CD8-positive, alpha-beta memory T cell (primary cell): ENCODE results near the gene RPSA. TPM values are rescaled to one million over a fixed set of nuclear protein-coding genes. Genes with fewer than 3 reads are reported as not detected.

ENCODE experiments used
- CTCF ChIA-PET: fragments of 350-600 bp; sonication (Branson Sonifier 250); formaldehyde crosslinking; loops from one replicate; lab custom pipeline; 2021; ENCODE audit warnings: antibody characterized with exemption; lab: Charles Lee
- POLR2A ChIA-PET: fragments of 350-600 bp; sonication (Branson Sonifier 250); formaldehyde crosslinking; loops from one replicate; lab custom pipeline; 2021; ENCODE audit warnings: antibody characterized with exemption; lab: Charles Lee
- DNase-seq, 5 donors: peaks; one replicate each; pipeline versions ENCODE4 v3.0.0 to v3.0.0-alpha.2; 2020 to 2022; ENCODE audit warnings: mixed read lengths in 1 of 5
- H3K27ac ChIP-seq: one replicate; pipeline ENCODE4 v1.7.0; 2013; ENCODE audit warnings: low read depth, mild to moderate bottlenecking, low read length, moderate library complexity
- H3K27me3 ChIP-seq: 2 replicates; pipeline ENCODE4 v1.7.0; 2013; ENCODE audit warnings: low read length, mild to moderate bottlenecking; ENCODE audit not compliant: insufficient read depth, poor library complexity, severe bottlenecking
- H3K36me3 ChIP-seq: 2 replicates; pipeline ENCODE4 v1.7.0; 2013; ENCODE audit warnings: mild to moderate bottlenecking, low read length, moderate library complexity; ENCODE audit not compliant: insufficient read depth
- H3K4me1 ChIP-seq: 2 replicates; pipeline ENCODE4 v1.7.0; 2013; ENCODE audit warnings: mild to moderate bottlenecking, low read length, moderate library complexity; ENCODE audit not compliant: insufficient read depth
- H3K4me3 ChIP-seq: 2 replicates; pipeline ENCODE4 v1.7.0; 2013; ENCODE audit warnings: mild to moderate bottlenecking, low read length
- H3K9me3 ChIP-seq: 2 replicates; pipeline ENCODE4 v1.7.0; 2013; ENCODE audit warnings: mild to moderate bottlenecking, low read length
- H3K27ac Mint-ChIP-seq, 8 donors: one replicate each; pipeline ENCODE4 v1.8.0; 2020 to 2021; ENCODE audit warnings: mixed read lengths in 8 of 8, mild to moderate bottlenecking in 6 of 8, inconsistent platforms in 3 of 8, moderate library complexity in 3 of 8
- H3K27me3 Mint-ChIP-seq, 2 donors: one replicate each; pipeline ENCODE4 v1.8.0; 2020 to 2021; ENCODE audit warnings: mixed read lengths in 2 of 2, mild to moderate bottlenecking in 1 of 2, moderate library complexity in 1 of 2
- H3K36me3 Mint-ChIP-seq, 3 donors: one replicate each; pipeline ENCODE4 v1.8.0; 2020 to 2021; ENCODE audit warnings: mixed read lengths in 3 of 3, inconsistent platforms in 1 of 3, mild to moderate bottlenecking in 1 of 3
- H3K4me1 Mint-ChIP-seq, 3 donors: one replicate each; pipeline ENCODE4 v1.8.0; 2020 to 2021; ENCODE audit warnings: mixed read lengths in 3 of 3, inconsistent platforms in 1 of 3, mild to moderate bottlenecking in 1 of 3
- H3K4me3 Mint-ChIP-seq, 7 donors: one replicate each; pipeline ENCODE4 v1.8.0; 2020 to 2021; ENCODE audit warnings: mixed read lengths in 7 of 7, mild to moderate bottlenecking in 6 of 7, moderate library complexity in 4 of 7, inconsistent platforms in 2 of 7
- H3K9me3 Mint-ChIP-seq, 5 donors: one replicate each; pipeline ENCODE4 v1.8.0; 2020 to 2022; ENCODE audit warnings: mixed read lengths in 5 of 5, mild to moderate bottlenecking in 3 of 5, moderate library complexity in 2 of 5, inconsistent platforms in 1 of 5
- polyA plus RNA-seq: library from polyadenylated mRNA; unstranded; fragments of 300-500 nt; fragmentation: Illumina TruSeq; gene quantifications from one replicate; pipeline ENCODE4 v1.2.3, GENCODE V29; 2021
- total RNA-seq, 2 experiments: library from RNA; stranded (reverse); gene quantifications; one replicate each; pipeline ENCODE4 v1.2.3, GENCODE V29; 2021

The RPSA gene
- total and polyA plus RNA-seq, 3 experiments from 2014 or later, result 1,046 to 2,518 (median 2,459) TPM

DNA sequence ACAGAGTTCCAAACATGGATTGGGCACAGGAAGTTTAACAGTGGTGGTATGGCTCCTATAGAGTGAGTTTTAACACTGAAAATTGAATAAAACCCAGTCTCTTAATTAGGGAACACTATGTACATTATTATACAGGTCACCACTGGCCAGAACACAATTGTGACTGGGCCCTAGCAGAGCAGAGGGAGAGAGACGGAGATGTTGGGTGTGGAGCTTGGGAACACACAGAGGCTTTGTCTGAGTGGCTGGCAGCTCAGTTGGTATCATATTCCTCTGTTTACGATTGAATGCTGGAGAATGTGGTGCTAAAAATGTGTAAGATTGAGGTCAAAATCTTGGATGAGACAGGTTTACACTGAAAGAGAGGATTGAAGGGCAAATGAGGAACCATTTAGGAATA lies 54.2 kb downstream of the RPSA start:
- Histone ChIP-seq H3K36me3 (no peaks in the 10 kb centered on the region), H3K4me1 (no peaks in the 10 kb centered on the region), H3K27ac (no peak overlapping the region), H3K4me3 (no peak overlapping the region), H3K27me3 (peaks cover 3% of the 10 kb centered on the region), H3K9me3 (no peaks in the 10 kb centered on the region)
- no peaks in the 10 kb centered on the region for H3K36me3 Mint-ChIP-seq
- DNase-seq, result no peak
- H3K4me3 Mint-ChIP-seq, result no peak overlapping the region
- H3K27ac Mint-ChIP-seq, result no peak overlapping the region
- no peaks in the 10 kb centered on the region for H3K9me3 Mint-ChIP-seq
- POLR2A ChIA-PET, result no interaction called here
- H3K27me3 Mint-ChIP-seq, result peaks cover 2 to 25% of the 10 kb centered on the region in 2 donors
- no peaks in the 10 kb centered on the region for H3K4me1 Mint-ChIP-seq
- CTCF ChIA-PET, result no interaction called here

Other genes with a start within 250 kb of the RPSA start
- 1 to 10 TPM; 4.1 to 5.3 TPM for gene XIRP1, start 214.1 kb upstream of the RPSA start, total RNA-seq
- gene XIRP1, start 214.1 kb upstream of the RPSA start, polyA plus RNA-seq, result not detected
- gene CX3CR1, start 126.7 kb upstream of the RPSA start, total RNA-seq, result 1 to 10 TPM in 1 of 2 experiments, under 1 TPM in 1; 0.74 to 1.1 TPM
- gene CX3CR1, start 126.7 kb upstream of the RPSA start, polyA plus RNA-seq, result 98.7 TPM
- 1 to 10 TPM; 2.9 to 5.3 TPM for gene CCR8, start 77.0 kb upstream of the RPSA start, total RNA-seq
- 2.1 TPM for gene CCR8, start 77.0 kb upstream of the RPSA start, polyA plus RNA-seq
- gene SLC25A38, start 23.4 kb upstream of the RPSA start, total RNA-seq, result 10 to 100 TPM; 71.3 to 73.0 TPM
- 55.6 TPM for gene SLC25A38, start 23.4 kb upstream of the RPSA start, polyA plus RNA-seq
- not detected for gene MOBP, start 61.0 kb downstream of the RPSA start, total RNA-seq
- not detected for gene MOBP, start 61.0 kb downstream of the RPSA start, polyA plus RNA-seq